SK-N-SH treated with all-trans-retinoic acid at 6 μM for 48 hours (cell line): ENCODE measurements around the gene RNF166.
A peak's percentile ranks its signal among the peaks of the same experiment; 100 is the strongest.

Experiments used
- ATAC-seq: fragments of 200-7000 bp; cut with Tn5 transposase; 3 replicates; pipeline ENCODE4 v1.9.1; 2020; ENCODE audit warnings: mild to moderate bottlenecking, moderate library complexity
- ARNTL ChIP-seq: fragments of 450-650 bp; formaldehyde crosslinking; IDR thresholded peaks from 2 replicates; pipeline ENCODE4 v1.5.0; 2020; ENCODE audit warnings: low read depth, mild to moderate bottlenecking, moderate library complexity, borderline replicate concordance
- CREB5 ChIP-seq: fragments of 250-450 bp; sonication (Bioruptor Pico); IDR thresholded peaks from 2 replicates; pipeline ENCODE4 v1.5.1; 2020; ENCODE audit warnings: low read depth, mild to moderate bottlenecking, moderate library complexity
- CSDC2 ChIP-seq: fragments of 250-450 bp; sonication (Bioruptor Pico); IDR thresholded peaks from 2 replicates; pipeline ENCODE4 v1.5.0; 2020; ENCODE audit warnings: mild to moderate bottlenecking, moderate library complexity
- CSRNP3 ChIP-seq: fragments of 250-450 bp; sonication (Bioruptor Pico); IDR thresholded peaks from 2 replicates; pipeline ENCODE4 v1.5.1; 2021; ENCODE audit warnings: mild to moderate bottlenecking, moderate library complexity
- ESRRG ChIP-seq: fragments of 250-450 bp; sonication (Bioruptor Pico); IDR thresholded peaks from 2 replicates; pipeline ENCODE4 v1.6.1; 2021; ENCODE audit warnings: mild to moderate bottlenecking
- GLIS3 ChIP-seq: fragments of 250-450 bp; sonication (Bioruptor Pico); IDR thresholded peaks from 2 replicates; pipeline ENCODE4 v1.5.0; 2020; ENCODE audit warnings: mild to moderate bottlenecking, moderate library complexity
- ISL1 ChIP-seq: fragments of 250-450 bp; sonication (Bioruptor Pico); IDR thresholded peaks from 2 replicates; pipeline ENCODE4 v2.1.2; 2022; ENCODE audit warnings: mild to moderate bottlenecking, moderate library complexity
- PATZ1 ChIP-seq: fragments of 250-450 bp; sonication (Bioruptor Pico); IDR thresholded peaks from 2 replicates; pipeline ENCODE4 v1.8.0; 2020; ENCODE audit warnings: mild to moderate bottlenecking, moderate library complexity, borderline replicate concordance
- PPARA ChIP-seq: fragments of 250-450 bp; sonication (Bioruptor Pico); IDR thresholded peaks from 2 replicates; pipeline ENCODE4 v1.5.0; 2020; ENCODE audit warnings: mild to moderate bottlenecking, borderline replicate concordance
- RARB ChIP-seq: fragments of 250-450 bp; sonication (Bioruptor Pico); IDR thresholded peaks from 2 replicates; pipeline ENCODE4 v1.8.0; 2021; ENCODE audit warnings: mild to moderate bottlenecking, moderate library complexity
- SNAI2 ChIP-seq: fragments of 250-450 bp; sonication (Bioruptor Pico); IDR thresholded peaks from 2 replicates; pipeline ENCODE4 v1.5.0; 2020; ENCODE audit warnings: mild to moderate bottlenecking, moderate library complexity
- TCF4 ChIP-seq: fragments of 250-450 bp; sonication (Bioruptor Pico); IDR thresholded peaks from 2 replicates; pipeline ENCODE4 v1.8.0; 2021; ENCODE audit warnings: mild to moderate bottlenecking, moderate library complexity, borderline replicate concordance
- TOX ChIP-seq: fragments of 250-450 bp; sonication (Bioruptor Pico); IDR thresholded peaks from 2 replicates; pipeline ENCODE4 v1.8.0; 2021; ENCODE audit warnings: mild to moderate bottlenecking, moderate library complexity, borderline replicate concordance
- ZFP3 ChIP-seq: fragments of 250-450 bp; sonication (Bioruptor Pico); IDR thresholded peaks from 2 replicates; pipeline ENCODE4 v1.5.0; 2020; ENCODE audit warnings: mild to moderate bottlenecking, moderate library complexity
- ZFP30 ChIP-seq: fragments of 450-650 bp; formaldehyde crosslinking; IDR thresholded peaks from 2 replicates; pipeline ENCODE4 v1.5.0; 2022; ENCODE audit warnings: mild to moderate bottlenecking, moderate library complexity
- ZNF565 ChIP-seq: fragments of 450-650 bp; formaldehyde crosslinking; conservative IDR thresholded peaks from 2 replicates; pipeline ENCODE4 v1.5.0; 2020; ENCODE audit warnings: low read depth, mild to moderate bottlenecking, moderate library complexity
- ZNF70 ChIP-seq: fragments of 450-650 bp; formaldehyde crosslinking; IDR thresholded peaks from 2 replicates; pipeline ENCODE4 v1.5.0; 2020; ENCODE audit warnings: mild to moderate bottlenecking, moderate library complexity
- ZNF8 ChIP-seq: fragments of 450-650 bp; formaldehyde crosslinking; IDR thresholded peaks from 2 replicates; pipeline ENCODE4 v1.5.0; 2020; ENCODE audit warnings: mild to moderate bottlenecking, moderate library complexity
- TF ChIP-seq, protein P1 (sequence below): fragments of 250-450 bp; sonication (Bioruptor Pico); IDR thresholded peaks from 2 replicates; pipeline ENCODE4 v1.8.0; 2021; ENCODE audit warnings: low read depth, mild to moderate bottlenecking, moderate library complexity, borderline replicate concordance

Gene RNF166

DNA sequence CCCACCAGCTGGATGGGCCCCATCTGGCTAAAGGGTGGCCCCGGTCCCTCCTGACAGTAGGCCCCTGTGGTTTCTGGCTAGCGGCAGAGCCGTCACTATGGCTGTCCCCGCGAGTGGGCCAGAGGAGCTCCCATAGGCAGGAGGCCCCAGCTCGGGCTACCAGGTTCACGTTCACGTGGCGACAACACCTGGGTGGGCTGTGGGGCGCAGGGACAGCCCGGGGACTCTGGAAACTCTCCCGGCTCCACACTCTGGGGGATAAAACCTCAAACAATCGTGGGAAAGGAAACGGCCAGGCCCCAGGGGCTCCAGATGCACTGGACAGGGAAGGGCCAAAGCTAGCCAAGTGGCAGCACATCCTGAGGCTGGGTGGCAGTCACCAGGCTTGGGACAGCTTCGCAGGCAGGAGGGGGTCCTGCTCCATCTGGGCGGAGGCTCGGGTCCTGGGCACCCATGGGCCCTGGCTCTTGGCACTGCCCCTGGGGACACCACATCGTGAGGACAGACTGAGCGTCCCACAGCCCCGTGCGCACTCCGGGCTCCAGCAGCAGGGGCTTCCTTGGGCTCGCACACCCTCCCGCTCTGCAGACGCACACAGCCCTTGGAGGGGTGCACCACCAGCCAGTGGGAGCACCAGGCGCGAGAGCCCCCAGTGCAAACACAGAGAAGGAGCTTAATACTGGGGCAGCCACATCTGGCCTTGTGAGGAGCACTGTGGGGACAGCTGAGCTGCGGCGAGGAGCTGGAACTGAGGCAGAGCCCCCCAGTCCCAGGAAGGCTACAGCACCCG is 4.4 kb downstream of the RNF166 start:
- TF ChIP-seq ARNTL (no peak), GLIS3 (CRISPR knock-in tag) (no peak), TOX (CRISPR knock-in tag) (no peak), ISL1 (CRISPR knock-in tag) (no peak), ZNF70 (CRISPR knock-in tag) (no peak), ESRRG (CRISPR knock-in tag) (no peak), ZNF8 (CRISPR knock-in tag) (no peak), CSDC2 (CRISPR knock-in tag) (no peak), CSRNP3 (CRISPR knock-in tag) (no peak), ZNF565 (no peak), RARB (CRISPR knock-in tag) (no peak), PATZ1 (CRISPR knock-in tag) (no peak), PPARA (no peak), ZFP30 (CRISPR knock-in tag) (no peak)
- TF ChIP-seq, protein P1, sequence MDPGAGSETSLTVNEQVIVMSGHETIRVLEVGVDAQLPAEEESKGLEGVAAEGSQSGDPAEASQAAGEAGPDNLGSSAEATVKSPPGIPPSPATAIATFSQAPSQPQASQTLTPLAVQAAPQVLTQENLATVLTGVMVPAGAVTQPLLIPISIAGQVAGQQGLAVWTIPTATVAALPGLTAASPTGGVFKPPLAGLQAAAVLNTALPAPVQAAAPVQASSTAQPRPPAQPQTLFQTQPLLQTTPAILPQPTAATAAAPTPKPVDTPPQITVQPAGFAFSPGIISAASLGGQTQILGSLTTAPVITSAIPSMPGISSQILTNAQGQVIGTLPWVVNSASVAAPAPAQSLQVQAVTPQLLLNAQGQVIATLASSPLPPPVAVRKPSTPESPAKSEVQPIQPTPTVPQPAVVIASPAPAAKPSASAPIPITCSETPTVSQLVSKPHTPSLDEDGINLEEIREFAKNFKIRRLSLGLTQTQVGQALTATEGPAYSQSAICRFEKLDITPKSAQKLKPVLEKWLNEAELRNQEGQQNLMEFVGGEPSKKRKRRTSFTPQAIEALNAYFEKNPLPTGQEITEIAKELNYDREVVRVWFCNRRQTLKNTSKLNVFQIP = no peak
- TF ChIP-seq, all 23 proteins: peak for 0
- ATAC-seq = no peak

DNA sequence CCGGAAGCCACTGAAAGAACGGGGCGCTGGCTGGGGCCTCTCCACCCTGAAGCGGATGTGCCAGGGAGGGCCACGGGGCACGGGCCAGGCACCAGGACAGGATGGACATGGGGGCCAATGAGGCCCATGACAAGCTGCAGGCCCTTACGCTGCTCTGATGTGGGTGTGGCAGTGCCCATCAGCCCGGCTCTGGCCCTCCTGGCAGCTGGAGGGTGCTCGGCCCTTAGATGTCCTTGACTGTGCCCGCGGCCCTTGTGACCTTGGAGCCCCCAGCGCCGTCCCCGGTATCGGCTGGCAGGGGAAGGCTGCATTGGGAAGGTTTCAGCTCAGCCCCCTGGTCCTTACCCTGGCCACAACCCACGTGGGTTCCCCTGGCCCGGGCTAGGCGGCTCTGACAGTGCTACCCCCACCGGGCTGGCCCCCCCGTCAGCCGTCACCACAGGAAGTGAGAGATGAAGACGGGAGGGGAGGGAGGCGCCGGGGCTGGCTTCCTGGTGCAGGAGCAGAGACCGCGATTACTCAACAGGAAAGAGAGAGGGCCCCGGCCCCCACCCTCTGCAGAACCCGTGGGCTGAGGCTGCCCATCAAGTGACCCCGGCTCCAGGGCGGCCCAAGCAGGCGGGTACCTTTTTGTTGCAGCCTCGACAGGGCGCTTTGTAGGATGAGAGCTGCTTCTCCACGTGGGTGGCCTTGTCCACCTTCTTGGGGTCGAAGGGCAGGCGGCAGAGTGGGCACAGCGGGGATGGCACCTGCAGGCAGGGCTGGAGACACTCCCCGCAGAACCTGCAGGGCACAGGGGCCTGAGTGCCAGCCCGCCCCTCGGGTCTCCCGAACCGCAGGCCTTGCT is 5.3 kb downstream of the RNF166 start:
- peak; percentile 87 for ATAC-seq
- TF ChIP-seq CSRNP3 (CRISPR knock-in tag) (no peak), ZFP3 (CRISPR knock-in tag) (no peak), TOX (CRISPR knock-in tag) (no peak), PATZ1 (CRISPR knock-in tag) (peak; percentile 35; the same call in 1 of the 2 replicates)

DNA sequence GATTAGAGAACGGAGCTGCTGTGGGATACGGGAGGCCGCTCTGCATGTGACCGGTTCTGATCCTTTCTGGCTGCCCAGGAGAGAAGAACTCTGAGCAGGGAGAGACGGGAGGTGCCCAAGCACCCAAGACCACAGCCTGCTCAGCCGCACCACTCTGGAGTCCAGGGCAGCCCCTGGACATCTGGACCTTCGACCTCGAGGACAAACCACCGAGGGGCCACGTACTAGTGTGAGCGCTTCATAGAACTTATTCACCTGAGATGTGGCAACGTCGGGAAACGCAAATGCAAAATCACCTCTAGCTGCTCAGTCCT is 5.9 kb downstream of the RNF166 start:
- no peak for ATAC-seq
- TF ChIP-seq ISL1 (CRISPR knock-in tag) (no peak), SNAI2 (CRISPR knock-in tag) (no peak), TCF4 (CRISPR knock-in tag) (no peak), ZFP30 (CRISPR knock-in tag) (no peak), CREB5 (CRISPR knock-in tag) (no peak), CSRNP3 (CRISPR knock-in tag) (no peak), ZNF8 (CRISPR knock-in tag) (no peak), ARNTL (no peak)
- TF ChIP-seq, protein P1 = no peak
